GM23248 (cell line): Measurements from ENCODE around the gene TMEM120A.

Experiments
- EZH2 ChIP-seq: fragments of 200-600 bp; sonication (generic); IDR thresholded peaks from 2 replicates; pipeline ENCODE4 v1.6.1; 2018; ENCODE audit warnings: antibody characterized with exemption, mild to moderate bottlenecking; ENCODE audit not compliant: insufficient read depth, poor library complexity, severe bottlenecking
- EZH2phosphoT487 ChIP-seq: fragments of 200-600 bp; sonication (generic); IDR thresholded peaks from 2 replicates; pipeline ENCODE4 v1.6.1; 2018; ENCODE audit warnings: antibody characterized with exemption, moderate library complexity, mild to moderate bottlenecking, low read depth; ENCODE audit not compliant: insufficient read depth

DNA sequence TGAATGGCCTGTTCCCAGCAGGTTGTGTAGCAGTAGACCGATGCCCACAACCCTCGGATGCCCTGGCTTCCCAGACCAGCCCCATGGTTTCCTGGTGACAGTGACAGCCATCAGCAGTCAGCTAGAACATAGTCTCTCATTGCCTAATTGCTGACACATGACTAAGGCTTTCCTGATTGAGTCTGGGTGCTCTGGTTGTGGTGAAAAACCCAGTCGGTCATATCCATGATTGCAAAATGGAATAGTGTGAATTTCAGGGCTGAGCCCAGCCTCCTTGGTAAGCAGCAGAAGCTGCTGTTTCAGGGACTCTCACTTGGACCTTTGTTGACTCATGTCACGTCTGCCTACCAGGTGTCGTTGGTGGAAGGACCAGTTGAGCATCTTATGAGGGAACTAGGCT, 42.9 kb downstream of the TMEM120A start:
- TF ChIP-seq EZH2phosphoT487: no peak
- TF ChIP-seq EZH2: no peak
